ENCODE data around the gene KDM7A.

GRCh38 chr7:140048138-140048537, 128.6 kb downstream of the KDM7A start:
- no peak for TF ChIP-seq CTCF (IDR thresholded peaks at IDR 0.05 in 4 of 5, conservative IDR thresholded peaks at IDR 0.05 in 1 of 5)
- TF ChIP-seq POLR2A (IDR thresholded peaks at IDR 0.05): no peak

Data from gastrocnemius medialis (tissue), 4 donors.